Activated naive CD4-positive, alpha-beta T cell treated with anti-CD3 and anti-CD28 coated beads for 36 hours (primary cell): ENCODE measurements around the gene AIFM1. TPM values are rescaled to one million over a fixed set of nuclear protein-coding genes. Genes with fewer than 3 reads are reported as not detected.

Experiments
- CTCF ChIA-PET: fragments of 350-600 bp; sonication (Branson Sonifier 250); formaldehyde crosslinking; loops from one replicate; lab custom pipeline; 2021; ENCODE audit warnings: antibody characterized with exemption; lab: Charles Lee
- DNase-seq: peaks from one replicate; pipeline ENCODE4 v3.0.0-alpha.2; 2020
- H3K27ac Mint-ChIP-seq: one replicate; pipeline ENCODE4 v1.8.0; 2021; ENCODE audit warnings: mild to moderate bottlenecking, mixed read lengths
- H3K27me3 Mint-ChIP-seq: one replicate; pipeline ENCODE4 v1.8.0; 2021; ENCODE audit warnings: low read depth, mixed read lengths
- H3K36me3 Mint-ChIP-seq: one replicate; pipeline ENCODE4 v1.8.0; 2021; ENCODE audit warnings: low read depth, mixed read lengths
- H3K4me1 Mint-ChIP-seq: one replicate; pipeline ENCODE4 v1.8.0; 2021; ENCODE audit warnings: low read depth, mixed read lengths
- H3K4me3 Mint-ChIP-seq: one replicate; pipeline ENCODE4 v1.8.0; 2021; ENCODE audit warnings: mild to moderate bottlenecking, moderate library complexity, mixed read lengths
- H3K9me3 Mint-ChIP-seq: one replicate; pipeline ENCODE4 v1.8.0; 2021; ENCODE audit warnings: mixed read lengths
- intact Hi-C: fragments of 100-400 bp; cut with micrococcal nuclease; formaldehyde crosslinking; loops from one replicate; pipeline ENCODE4 v1.15.1; 2023
- total RNA-seq, 2 experiments: library from RNA; stranded (reverse); gene quantifications; one replicate each; pipeline ENCODE4 v1.2.3, GENCODE V29; 2021

AIFM1 gene
- total RNA-seq, 2 experiments from 2014 or later, result 59.4 to 63.1 TPM

DNA sequence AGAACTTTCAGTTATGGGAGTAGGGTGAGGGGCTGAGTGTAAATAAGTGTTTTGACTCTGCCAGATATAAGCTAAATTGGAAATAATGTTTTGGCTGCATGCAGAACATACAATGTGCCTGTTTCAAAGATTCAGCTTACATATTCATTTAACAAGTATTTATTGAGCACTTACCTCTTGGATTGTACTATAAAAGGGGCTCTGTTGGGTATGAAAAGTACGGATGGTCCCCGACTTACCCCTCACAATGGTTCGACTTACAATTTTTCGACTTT, 799 bp upstream of the AIFM1 start:
- Mint-ChIP-seq H3K4me1 (peaks cover 35% of the 10 kb centered on the region), H3K27ac (peak overlapping the region; percentile 92), H3K36me3 (no peaks in the 10 kb centered on the region), H3K4me3 (peak overlapping the region; percentile 93), H3K9me3 (no peaks in the 10 kb centered on the region), H3K27me3 (no peaks in the 10 kb centered on the region)
- CTCF ChIA-PET, result interaction anchor here (1.0 kb wide), 1 partner anchor 21 kb away, joined by 3 read pairs; no protein-coding TSS in a partner anchor
- no peak for DNase-seq
- intact Hi-C loops, result loop anchor here (1.0 to 5.0 kb wide), 3 partner anchors 16 to 171 kb away; partner anchors contain the start of gene SLC25A14

DNA sequence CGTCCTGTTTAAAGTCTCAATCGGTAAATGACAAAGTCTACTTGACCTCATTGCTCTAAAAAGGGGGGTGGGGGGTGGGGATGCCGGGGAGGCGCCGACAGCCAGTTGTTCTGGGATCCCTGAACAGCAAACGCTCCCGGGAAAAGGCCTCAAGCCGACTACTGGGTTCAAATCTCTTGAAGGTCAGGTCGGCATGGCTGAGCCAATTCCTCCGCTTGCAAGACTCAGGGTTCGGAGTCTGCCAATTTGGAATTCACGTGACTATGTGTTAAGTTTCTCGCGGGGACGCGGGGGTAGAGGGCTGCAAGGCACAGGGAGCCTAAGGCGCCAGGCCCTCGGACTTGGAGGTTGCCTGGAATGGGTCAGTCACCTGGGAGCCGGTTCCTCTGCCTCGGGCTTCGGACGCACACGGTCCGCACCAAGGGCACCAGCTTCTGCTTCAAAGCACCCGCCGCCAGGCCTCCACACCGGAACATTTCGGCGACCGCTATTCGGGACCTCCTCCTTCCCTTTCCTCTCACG, 399 bp downstream of the AIFM1 start:
- Mint-ChIP-seq H3K4me1 (peaks cover 35% of the 10 kb centered on the region), H3K36me3 (no peaks in the 10 kb centered on the region), H3K27me3 (no peaks in the 10 kb centered on the region), H3K9me3 (no peaks in the 10 kb centered on the region), H3K4me3 (peak overlapping the region; percentile 93), H3K27ac (peak overlapping the region; percentile 92)
- DNase-seq, result peak; percentile 28
- intact Hi-C loops, result loop anchor here (1.0 to 5.0 kb wide), 3 partner anchors 28 to 183 kb away; partner anchors contain the start of genes BCORL1 and SLC25A14
- CTCF ChIA-PET, result interaction anchor here (0.6 to 0.8 kb wide), 2 partner anchors 40 to 83 kb away, joined by 3 read pairs; no protein-coding TSS in a partner anchor

DNA sequence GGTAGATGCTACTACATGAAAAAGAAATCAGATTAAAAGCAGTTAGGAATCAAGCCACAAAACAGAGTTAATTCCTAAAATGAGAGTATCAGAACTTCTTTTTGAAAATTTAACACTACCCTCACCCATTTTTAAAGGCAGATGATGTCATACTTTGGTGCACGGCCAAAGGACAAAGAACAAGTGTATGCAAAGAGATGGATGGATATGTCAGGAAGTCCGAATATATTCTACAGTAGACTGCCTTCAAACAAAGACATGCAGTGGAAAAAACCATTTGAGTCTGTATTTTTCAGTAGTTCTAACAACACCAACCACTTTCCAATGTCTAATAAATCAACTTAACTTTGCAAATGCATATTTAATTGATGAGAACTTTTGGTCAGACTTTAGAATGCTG, 2.2 kb downstream of the AIFM1 start:
- intact Hi-C loops, result no loop called here
- CTCF ChIA-PET, result interaction anchor here (1.3 kb wide), 1 partner anchor 29 kb away, joined by 3 read pairs; no protein-coding TSS in a partner anchor

DNA sequence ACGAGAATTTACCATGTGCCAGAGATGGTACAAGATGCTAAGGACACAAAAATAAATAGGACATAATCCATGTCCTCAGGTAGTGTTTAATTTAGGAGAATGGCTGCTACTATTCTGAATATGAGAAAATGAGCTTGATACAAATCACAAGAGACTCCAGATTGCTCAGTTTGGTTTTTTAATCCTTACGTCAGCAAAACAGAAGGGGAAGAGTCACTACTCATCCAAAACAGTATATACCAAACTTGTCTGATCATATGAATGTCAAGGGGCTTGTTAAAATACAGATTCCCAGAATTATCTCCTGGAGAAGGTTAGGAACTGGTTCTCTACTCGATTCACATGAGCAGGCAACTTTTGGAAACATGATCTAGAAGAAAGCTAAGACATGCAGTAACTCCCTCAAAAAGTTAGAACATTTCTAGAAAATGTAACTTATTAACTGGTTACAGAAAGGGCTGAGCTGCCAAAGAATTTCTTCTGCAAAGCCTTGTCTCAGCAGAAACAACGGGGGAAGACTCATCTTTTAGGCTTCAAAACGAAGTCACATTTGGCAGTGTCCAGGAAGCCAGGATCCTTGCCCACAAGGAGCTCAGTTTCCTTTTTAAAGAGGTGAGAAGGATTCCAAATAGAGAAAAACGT, 3.4 kb downstream of the AIFM1 start:
- no peaks in the 10 kb centered on the region for H3K27me3 Mint-ChIP-seq
- intact Hi-C loops, result no loop called here
- peaks cover 46% of the 10 kb centered on the region for H3K4me1 Mint-ChIP-seq
- DNase-seq, result no peak
- no peaks in the 10 kb centered on the region for H3K36me3 Mint-ChIP-seq
- H3K27ac Mint-ChIP-seq, result no peak overlapping the region
- CTCF ChIA-PET, result interaction anchor here (1.0 to 1.3 kb wide), 3 partner anchors 24 to 83 kb away, joined by 3 to 4 read pairs (median 3); no protein-coding TSS in a partner anchor
- H3K4me3 Mint-ChIP-seq, result no peak overlapping the region
- no peaks in the 10 kb centered on the region for H3K9me3 Mint-ChIP-seq

More for the DNA sequence above, 2.2 kb downstream of the AIFM1 start:
- no peak for DNase-seq
- Mint-ChIP-seq H3K4me1 (peaks cover 45% of the 10 kb centered on the region), H3K9me3 (no peaks in the 10 kb centered on the region), H3K27me3 (no peaks in the 10 kb centered on the region), H3K27ac (no peak overlapping the region), H3K4me3 (peak overlapping the region; percentile 38), H3K36me3 (no peaks in the 10 kb centered on the region)

DNA sequence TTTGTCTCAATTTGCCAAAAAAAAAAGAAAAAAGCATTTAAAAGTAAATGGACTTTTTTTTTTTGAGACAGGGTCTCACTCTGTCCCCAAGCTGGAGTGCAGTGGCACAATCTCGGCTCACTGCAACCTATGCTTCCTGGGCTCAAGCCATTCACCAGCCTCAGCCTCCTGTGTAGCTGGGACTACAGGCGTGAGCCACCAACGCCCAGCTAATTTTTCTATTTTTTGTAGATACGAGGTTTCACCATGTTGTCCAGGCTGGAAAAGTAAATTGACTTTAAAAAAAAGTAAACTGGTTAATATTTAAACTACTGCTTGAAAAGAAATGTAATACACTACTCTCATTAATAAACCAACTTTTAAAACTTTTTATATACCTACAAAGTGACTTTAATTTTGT, 5.9 kb downstream of the AIFM1 start:
- intact Hi-C loops, result no loop called here

DNA sequence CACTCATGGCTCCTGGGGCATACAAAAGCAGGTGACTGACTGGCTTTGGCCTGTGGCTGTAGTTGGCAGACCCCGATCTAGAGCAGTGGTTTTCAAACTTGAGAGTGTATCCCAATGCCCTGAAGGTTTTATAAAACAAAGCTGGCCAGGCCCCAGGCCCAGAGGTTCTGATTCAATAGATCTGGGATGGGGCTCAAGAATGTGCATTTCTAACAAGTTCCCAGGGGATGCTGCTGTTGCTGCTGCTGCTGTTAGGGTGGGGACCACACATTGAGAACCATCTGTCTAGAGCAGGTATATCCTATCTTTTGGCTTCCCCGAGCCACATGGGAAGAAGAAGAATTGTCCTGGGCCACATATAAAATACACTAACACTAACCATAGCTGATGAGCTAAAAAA, 7.3 kb downstream of the AIFM1 start:
- peaks cover 30% of the 10 kb centered on the region for H3K4me1 Mint-ChIP-seq
- no peaks in the 10 kb centered on the region for H3K9me3 Mint-ChIP-seq
- intact Hi-C loops, result no loop called here
- CTCF ChIA-PET, result interaction anchor here (0.7 kb wide), 1 partner anchor 79 kb away, joined by 5 read pairs; no protein-coding TSS in a partner anchor
- H3K4me3 Mint-ChIP-seq, result no peak overlapping the region
- H3K36me3 Mint-ChIP-seq, result peaks cover 2% of the 10 kb centered on the region
- H3K27me3 Mint-ChIP-seq, result no peaks in the 10 kb centered on the region
- no peak overlapping the region for H3K27ac Mint-ChIP-seq
- no peak for DNase-seq

More for the DNA sequence above, 5.9 kb downstream of the AIFM1 start:
- H3K4me3 Mint-ChIP-seq, result no peak overlapping the region
- H3K36me3 Mint-ChIP-seq, result peaks cover 2% of the 10 kb centered on the region
- no peaks in the 10 kb centered on the region for H3K9me3 Mint-ChIP-seq
- no peak overlapping the region for H3K27ac Mint-ChIP-seq
- H3K4me1 Mint-ChIP-seq, result peaks cover 38% of the 10 kb centered on the region
- no peak for DNase-seq
- no peaks in the 10 kb centered on the region for H3K27me3 Mint-ChIP-seq
- CTCF ChIA-PET, result no interaction called here

DNA sequence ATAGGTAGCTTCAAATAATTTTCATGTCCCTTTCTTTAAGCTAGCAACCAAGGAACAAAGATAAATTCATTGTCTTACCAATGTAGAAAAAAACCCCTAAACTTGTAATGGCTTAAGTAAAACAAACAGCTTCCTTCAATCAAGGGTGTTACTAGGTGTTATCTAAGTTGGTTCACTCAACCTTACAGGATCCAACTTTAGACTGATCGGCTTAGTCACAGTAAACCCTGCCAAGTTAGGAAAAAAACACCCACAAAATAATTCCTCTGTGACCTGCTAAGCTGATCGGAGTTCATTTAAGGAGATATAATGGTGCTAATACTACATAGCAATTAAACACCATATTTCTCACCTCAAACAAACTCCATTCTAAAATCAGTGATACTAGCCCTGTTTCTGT, 10.1 kb downstream of the AIFM1 start:
- CTCF ChIA-PET, result interaction anchor here (0.8 to 1.5 kb wide), 3 partner anchors 12 to 76 kb away, joined by 3 to 4 read pairs (median 3); no protein-coding TSS in a partner anchor
- H3K4me1 Mint-ChIP-seq, result peaks cover 17% of the 10 kb centered on the region
- H3K27ac Mint-ChIP-seq, result no peak overlapping the region
- no peak overlapping the region for H3K4me3 Mint-ChIP-seq
- no peaks in the 10 kb centered on the region for H3K9me3 Mint-ChIP-seq
- no peaks in the 10 kb centered on the region for H3K27me3 Mint-ChIP-seq
- intact Hi-C loops, result no loop called here
- peaks cover 2% of the 10 kb centered on the region for H3K36me3 Mint-ChIP-seq
- DNase-seq, result no peak

DNA sequence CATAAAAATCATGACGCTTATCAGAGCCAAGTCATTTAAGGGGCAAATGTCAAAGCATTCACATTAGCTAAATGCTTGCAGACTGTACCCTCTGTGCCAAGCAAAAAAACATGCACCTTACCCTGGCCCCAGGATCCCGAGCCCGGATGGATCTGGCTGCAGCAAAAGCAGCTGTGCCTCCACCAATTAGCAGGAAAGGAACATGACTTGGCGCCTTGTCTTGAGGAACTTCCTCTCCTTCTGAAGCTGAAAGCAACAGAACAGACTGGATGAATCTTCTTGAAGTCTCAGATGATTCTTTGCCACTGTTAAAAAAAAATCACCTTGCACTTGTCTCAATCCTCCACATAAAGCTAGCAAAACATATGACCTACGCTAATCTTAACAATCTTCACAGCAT, 18.0 kb downstream of the AIFM1 start:
- intact Hi-C loops, result no loop called here
- CTCF ChIA-PET, result interaction anchor here (0.8 to 1.1 kb wide), 3 partner anchors 543 to 666 kb away, joined by 3 read pairs; no protein-coding TSS in a partner anchor
- Mint-ChIP-seq H3K9me3 (no peaks in the 10 kb centered on the region), H3K27ac (no peak overlapping the region), H3K4me1 (no peaks in the 10 kb centered on the region), H3K27me3 (no peaks in the 10 kb centered on the region), H3K4me3 (no peak overlapping the region), H3K36me3 (peaks cover 22% of the 10 kb centered on the region)
- no peak for DNase-seq

DNA sequence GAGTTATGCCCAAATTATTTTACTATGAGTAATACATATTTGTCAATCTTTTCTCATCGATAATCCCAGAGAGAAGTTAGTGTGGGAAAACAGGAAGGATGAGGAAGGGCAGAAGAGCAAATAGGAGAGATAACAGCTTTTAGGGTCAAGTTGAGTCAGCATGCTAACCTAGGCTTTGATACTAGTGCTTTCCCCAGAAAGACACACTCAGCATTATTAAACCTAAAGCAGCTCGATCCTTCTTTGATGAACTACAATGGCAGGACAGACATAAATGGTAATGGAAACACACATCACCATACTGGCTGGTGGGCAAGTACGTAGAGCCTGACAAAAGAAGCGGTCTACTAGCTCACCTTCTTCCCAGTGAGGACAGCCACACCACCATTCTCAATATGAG, 20.5 kb downstream of the AIFM1 start:
- Mint-ChIP-seq H3K27ac (no peak overlapping the region), H3K27me3 (no peaks in the 10 kb centered on the region), H3K9me3 (no peaks in the 10 kb centered on the region), H3K36me3 (peaks cover 24% of the 10 kb centered on the region), H3K4me1 (no peaks in the 10 kb centered on the region), H3K4me3 (no peak overlapping the region)
- CTCF ChIA-PET, result interaction anchor here (1.4 to 1.6 kb wide), 2 partner anchors 9 to 46 kb away, joined by 3 read pairs; no protein-coding TSS in a partner anchor
- intact Hi-C loops, result no loop called here
- DNase-seq, result no peak

DNA sequence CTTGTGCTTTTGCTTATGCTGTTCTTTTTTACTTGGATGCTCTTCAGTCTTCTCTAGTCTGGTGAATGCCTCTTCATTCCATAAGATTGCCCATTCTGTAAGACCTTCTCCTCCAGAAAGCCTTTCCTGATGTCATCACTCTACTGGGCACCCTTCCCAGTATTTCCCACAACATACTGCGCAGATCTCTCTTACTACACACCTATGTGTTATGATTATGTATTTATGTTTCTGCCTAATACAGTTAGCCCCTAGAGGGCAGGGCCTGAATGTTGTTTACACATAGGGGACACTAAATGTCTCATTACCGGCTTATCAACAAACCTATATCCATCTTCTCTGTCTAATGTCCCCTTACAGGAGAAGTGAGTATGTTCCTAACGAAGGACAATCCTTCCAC, 21.1 kb downstream of the AIFM1 start:
- Mint-ChIP-seq H3K27me3 (no peaks in the 10 kb centered on the region), H3K27ac (no peak overlapping the region), H3K4me3 (no peak overlapping the region), H3K4me1 (no peaks in the 10 kb centered on the region), H3K36me3 (peaks cover 24% of the 10 kb centered on the region), H3K9me3 (no peaks in the 10 kb centered on the region)
- DNase-seq, result no peak
- CTCF ChIA-PET, result interaction anchor here (1.4 kb wide), 1 partner anchor 12 kb away, joined by 3 read pairs; no protein-coding TSS in a partner anchor
- intact Hi-C loops, result loop anchor here (1.0 kb wide), 1 partner anchor 48 kb away; no protein-coding TSS in a partner anchor

DNA sequence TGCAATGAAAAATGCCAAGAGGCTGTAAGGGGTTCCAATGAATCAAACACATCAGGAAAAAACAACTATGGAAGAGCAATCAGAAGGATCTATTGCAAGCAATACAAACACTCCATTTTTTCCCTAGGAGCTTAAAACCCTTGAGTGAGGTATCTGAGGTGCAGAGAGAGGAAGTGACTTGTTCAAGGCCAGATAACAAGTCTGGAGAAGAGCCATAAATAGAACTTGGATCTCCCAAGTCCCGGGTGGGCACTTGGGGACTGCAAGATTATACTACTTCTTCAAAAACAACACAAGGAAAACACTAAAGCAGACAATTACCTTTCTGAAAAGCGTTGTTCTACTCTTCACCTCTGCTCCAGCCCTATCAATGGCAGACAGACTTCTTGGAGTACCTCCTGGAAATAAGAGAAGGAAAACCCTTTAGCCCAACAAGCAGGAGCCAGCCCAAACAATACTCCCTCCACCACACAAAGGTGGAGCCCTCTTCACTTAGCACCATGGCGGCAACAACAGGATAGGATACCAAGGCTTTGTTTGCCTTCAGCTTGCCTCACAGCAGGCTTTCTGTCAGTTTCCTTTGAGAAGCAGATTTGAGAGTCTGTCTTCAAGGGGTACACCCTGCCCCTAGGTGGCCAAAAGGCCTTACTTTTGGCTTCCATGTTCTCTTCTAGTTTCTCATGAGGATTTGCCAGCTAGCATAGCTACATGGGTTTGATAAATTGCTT, 26.0 kb downstream of the AIFM1 start:
- H3K4me3 Mint-ChIP-seq, result no peak overlapping the region

DNA sequence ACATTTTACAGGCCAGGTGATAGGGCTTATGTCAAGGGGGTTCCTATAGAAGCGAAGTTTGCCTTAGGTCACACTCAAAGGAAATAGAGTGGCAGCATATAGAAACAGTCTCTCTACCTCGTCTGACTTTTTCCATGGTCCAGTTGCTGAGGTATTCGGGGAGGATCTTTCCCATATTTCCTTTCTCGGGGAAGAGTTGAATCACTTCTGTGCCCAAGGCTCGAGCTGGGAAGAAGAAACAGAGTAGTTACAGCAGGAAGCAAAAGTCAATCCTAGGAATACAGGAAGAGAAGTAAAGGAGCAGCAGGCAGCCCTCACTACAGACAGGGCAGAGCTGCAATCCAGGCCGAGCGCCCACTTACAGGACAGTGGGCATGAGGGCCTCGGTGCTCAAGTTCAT, 28.7 kb downstream of the AIFM1 start:
- DNase-seq, result no peak
- H3K27ac Mint-ChIP-seq, result no peak overlapping the region
- H3K4me3 Mint-ChIP-seq, result no peak overlapping the region
- no peaks in the 10 kb centered on the region for H3K9me3 Mint-ChIP-seq
- intact Hi-C loops, result no loop called here
- peaks cover 13% of the 10 kb centered on the region for H3K36me3 Mint-ChIP-seq
- H3K4me1 Mint-ChIP-seq, result no peaks in the 10 kb centered on the region
- no peaks in the 10 kb centered on the region for H3K27me3 Mint-ChIP-seq
- CTCF ChIA-PET, result no interaction called here

More for the DNA sequence above, 26.0 kb downstream of the AIFM1 start:
- Mint-ChIP-seq H3K4me1 (no peaks in the 10 kb centered on the region), H3K27me3 (no peaks in the 10 kb centered on the region), H3K27ac (no peak overlapping the region), H3K9me3 (no peaks in the 10 kb centered on the region), H3K36me3 (peaks cover 22% of the 10 kb centered on the region)
- intact Hi-C loops, result no loop called here
- CTCF ChIA-PET, result no interaction called here
- DNase-seq, result no peak
